ENCODE data around the gene FERMT3. TPM values are rescaled to one million over a fixed set of nuclear protein-coding genes. Genes with fewer than 3 reads are reported as not detected.

The FERMT3 gene
- total and polyA plus RNA-seq, 2 of the 13 experiments (the other 11 are each of a cell fraction or from before 2014, with no cell fraction given), result 0.29 TPM; not detected in 1

DNA sequence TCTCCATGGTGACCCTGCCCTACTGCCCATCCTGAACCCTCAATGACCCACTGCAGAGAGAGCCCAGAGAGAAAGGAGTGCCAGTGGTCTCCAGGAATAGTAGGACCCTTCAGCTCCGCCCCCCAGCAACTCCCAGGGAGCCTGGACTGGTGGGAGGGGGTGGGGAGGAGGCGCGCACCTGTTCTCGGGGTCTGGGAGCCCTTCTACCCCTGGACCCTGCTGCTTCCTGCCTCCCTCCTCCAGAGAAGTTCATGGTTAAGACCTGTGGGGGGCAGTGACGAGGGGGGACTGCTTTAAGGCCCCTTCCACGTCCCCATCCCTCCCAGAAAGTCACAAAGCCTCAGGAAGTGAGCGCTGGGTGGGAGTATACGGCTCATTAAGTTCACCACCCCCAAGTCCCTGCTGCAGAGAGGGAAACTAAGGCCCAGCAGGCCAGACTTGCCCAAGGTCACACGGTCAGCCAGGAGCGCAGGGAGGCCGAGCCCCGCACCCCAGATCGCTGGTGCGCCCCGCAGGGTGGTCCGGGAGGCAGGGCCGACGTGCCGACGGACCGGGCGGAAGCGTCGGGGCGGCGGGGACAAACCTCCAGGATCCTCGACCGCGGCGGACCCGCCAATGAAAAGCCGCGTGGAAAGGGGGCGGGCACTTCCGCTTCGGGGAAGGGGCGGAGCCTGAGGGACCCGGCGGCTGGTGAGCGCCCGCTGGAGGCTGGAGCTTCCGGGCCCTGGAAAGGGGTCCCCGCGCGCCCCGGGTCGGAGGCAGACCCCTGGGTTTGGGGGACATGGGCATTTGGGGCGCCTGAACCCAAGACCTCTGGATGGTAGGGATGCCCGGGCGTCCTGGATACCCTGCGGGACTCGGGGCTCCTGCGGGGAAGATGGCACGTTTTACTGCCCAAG is 19.3 kb downstream of the FERMT3 start, which contains the start of the genes NUDT22 and TRPT1 (continued):
- TF ChIP-seq, protein P1, sequence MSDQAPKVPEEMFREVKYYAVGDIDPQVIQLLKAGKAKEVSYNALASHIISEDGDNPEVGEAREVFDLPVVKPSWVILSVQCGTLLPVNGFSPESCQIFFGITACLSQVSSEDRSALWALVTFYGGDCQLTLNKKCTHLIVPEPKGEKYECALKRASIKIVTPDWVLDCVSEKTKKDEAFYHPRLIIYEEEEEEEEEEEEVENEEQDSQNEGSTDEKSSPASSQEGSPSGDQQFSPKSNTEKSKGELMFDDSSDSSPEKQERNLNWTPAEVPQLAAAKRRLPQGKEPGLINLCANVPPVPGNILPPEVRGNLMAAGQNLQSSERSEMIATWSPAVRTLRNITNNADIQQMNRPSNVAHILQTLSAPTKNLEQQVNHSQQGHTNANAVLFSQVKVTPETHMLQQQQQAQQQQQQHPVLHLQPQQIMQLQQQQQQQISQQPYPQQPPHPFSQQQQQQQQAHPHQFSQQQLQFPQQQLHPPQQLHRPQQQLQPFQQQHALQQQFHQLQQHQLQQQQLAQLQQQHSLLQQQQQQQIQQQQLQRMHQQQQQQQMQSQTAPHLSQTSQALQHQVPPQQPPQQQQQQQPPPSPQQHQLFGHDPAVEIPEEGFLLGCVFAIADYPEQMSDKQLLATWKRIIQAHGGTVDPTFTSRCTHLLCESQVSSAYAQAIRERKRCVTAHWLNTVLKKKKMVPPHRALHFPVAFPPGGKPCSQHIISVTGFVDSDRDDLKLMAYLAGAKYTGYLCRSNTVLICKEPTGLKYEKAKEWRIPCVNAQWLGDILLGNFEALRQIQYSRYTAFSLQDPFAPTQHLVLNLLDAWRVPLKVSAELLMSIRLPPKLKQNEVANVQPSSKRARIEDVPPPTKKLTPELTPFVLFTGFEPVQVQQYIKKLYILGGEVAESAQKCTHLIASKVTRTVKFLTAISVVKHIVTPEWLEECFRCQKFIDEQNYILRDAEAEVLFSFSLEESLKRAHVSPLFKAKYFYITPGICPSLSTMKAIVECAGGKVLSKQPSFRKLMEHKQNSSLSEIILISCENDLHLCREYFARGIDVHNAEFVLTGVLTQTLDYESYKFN (CRISPR knock-in tag; conservative IDR thresholded peaks at IDR 0.05), result peak; percentile 52
- TF ChIP-seq ZNF674 (CRISPR knock-in tag; IDR thresholded peaks at IDR 0.05; ENCODE audit: low read depth) (no peak; the same call in 1 of the 2 replicates), MED8 (CRISPR knock-in tag; IDR thresholded peaks at IDR 0.05; ENCODE audit: insufficient replicate concordance) (peak; percentile 77), ZFY (CRISPR knock-in tag; IDR thresholded peaks at IDR 0.05) (no peak; the same call in 1 of the 2 replicates), SMAD3 (CRISPR knock-in tag; IDR thresholded peaks at IDR 0.05) (0 out of 2 replicates have a peak, but pooled peaks have one; percentile 41), GATAD1 (CRISPR knock-in tag; IDR thresholded peaks at IDR 0.05) (peak; percentile 82), EEA1 (CRISPR knock-in tag; IDR thresholded peaks at IDR 0.05; ENCODE audit: borderline replicate concordance) (no peak; the same call in 1 of the 2 replicates), CHD2 (IDR thresholded peaks at IDR 0.05; ENCODE audit: low read depth, low read length) (no peak), SMARCC2 (IDR thresholded peaks at IDR 0.05) (no peak), ZNF572 (CRISPR knock-in tag; IDR thresholded peaks at IDR 0.05) (0 out of 2 replicates have a peak, but pooled peaks have one; percentile 32)
- TF ChIP-seq, protein P2, sequence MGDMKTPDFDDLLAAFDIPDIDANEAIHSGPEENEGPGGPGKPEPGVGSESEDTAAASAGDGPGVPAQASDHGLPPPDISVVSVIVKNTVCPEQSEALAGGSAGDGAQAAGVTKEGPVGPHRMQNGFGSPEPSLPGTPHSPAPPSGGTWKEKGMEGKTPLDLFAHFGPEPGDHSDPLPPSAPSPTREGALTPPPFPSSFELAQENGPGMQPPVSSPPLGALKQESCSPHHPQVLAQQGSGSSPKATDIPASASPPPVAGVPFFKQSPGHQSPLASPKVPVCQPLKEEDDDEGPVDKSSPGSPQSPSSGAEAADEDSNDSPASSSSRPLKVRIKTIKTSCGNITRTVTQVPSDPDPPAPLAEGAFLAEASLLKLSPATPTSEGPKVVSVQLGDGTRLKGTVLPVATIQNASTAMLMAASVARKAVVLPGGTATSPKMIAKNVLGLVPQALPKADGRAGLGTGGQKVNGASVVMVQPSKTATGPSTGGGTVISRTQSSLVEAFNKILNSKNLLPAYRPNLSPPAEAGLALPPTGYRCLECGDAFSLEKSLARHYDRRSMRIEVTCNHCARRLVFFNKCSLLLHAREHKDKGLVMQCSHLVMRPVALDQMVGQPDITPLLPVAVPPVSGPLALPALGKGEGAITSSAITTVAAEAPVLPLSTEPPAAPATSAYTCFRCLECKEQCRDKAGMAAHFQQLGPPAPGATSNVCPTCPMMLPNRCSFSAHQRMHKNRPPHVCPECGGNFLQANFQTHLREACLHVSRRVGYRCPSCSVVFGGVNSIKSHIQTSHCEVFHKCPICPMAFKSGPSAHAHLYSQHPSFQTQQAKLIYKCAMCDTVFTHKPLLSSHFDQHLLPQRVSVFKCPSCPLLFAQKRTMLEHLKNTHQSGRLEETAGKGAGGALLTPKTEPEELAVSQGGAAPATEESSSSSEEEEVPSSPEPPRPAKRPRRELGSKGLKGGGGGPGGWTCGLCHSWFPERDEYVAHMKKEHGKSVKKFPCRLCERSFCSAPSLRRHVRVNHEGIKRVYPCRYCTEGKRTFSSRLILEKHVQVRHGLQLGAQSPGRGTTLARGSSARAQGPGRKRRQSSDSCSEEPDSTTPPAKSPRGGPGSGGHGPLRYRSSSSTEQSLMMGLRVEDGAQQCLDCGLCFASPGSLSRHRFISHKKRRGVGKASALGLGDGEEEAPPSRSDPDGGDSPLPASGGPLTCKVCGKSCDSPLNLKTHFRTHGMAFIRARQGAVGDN (CRISPR knock-in tag; IDR thresholded peaks at IDR 0.05), result no peak
- TF ChIP-seq, protein P3, sequence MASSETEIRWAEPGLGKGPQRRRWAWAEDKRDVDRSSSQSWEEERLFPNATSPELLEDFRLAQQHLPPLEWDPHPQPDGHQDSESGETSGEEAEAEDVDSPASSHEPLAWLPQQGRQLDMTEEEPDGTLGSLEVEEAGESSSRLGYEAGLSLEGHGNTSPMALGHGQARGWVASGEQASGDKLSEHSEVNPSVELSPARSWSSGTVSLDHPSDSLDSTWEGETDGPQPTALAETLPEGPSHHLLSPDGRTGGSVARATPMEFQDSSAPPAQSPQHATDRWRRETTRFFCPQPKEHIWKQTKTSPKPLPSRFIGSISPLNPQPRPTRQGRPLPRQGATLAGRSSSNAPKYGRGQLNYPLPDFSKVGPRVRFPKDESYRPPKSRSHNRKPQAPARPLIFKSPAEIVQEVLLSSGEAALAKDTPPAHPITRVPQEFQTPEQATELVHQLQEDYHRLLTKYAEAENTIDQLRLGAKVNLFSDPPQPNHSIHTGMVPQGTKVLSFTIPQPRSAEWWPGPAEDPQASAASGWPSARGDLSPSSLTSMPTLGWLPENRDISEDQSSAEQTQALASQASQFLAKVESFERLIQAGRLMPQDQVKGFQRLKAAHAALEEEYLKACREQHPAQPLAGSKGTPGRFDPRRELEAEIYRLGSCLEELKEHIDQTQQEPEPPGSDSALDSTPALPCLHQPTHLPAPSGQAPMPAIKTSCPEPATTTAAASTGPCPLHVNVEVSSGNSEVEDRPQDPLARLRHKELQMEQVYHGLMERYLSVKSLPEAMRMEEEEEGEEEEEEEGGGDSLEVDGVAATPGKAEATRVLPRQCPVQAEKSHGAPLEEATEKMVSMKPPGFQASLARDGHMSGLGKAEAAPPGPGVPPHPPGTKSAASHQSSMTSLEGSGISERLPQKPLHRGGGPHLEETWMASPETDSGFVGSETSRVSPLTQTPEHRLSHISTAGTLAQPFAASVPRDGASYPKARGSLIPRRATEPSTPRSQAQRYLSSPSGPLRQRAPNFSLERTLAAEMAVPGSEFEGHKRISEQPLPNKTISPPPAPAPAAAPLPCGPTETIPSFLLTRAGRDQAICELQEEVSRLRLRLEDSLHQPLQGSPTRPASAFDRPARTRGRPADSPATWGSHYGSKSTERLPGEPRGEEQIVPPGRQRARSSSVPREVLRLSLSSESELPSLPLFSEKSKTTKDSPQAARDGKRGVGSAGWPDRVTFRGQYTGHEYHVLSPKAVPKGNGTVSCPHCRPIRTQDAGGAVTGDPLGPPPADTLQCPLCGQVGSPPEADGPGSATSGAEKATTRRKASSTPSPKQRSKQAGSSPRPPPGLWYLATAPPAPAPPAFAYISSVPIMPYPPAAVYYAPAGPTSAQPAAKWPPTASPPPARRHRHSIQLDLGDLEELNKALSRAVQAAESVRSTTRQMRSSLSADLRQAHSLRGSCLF (CRISPR knock-in tag; IDR thresholded peaks at IDR 0.05; ENCODE audit: borderline replicate concordance), result no peak; the same call in 1 of the 2 replicates
- TF ChIP-seq, protein P4, sequence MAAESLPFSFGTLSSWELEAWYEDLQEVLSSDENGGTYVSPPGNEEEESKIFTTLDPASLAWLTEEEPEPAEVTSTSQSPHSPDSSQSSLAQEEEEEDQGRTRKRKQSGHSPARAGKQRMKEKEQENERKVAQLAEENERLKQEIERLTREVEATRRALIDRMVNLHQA (CRISPR knock-in tag; IDR thresholded peaks at IDR 0.05), result no peak
